Hepatocyte (in vitro differentiated cells): ENCODE measurements around the gene OR2M3. TPM values are rescaled to one million over a fixed set of nuclear protein-coding genes. Genes with fewer than 3 reads are reported as not detected.
"Not testable (repeated sequence)": the region's sequence is repeated elsewhere in the genome, so short reads cannot be mapped to it uniquely, and the experiment has no call there.

Experiments used
- DNase-seq: peaks from one replicate; pipeline ENCODE4 v3.0.0-alpha.2; 2016; ENCODE audit warnings: low spot score
- H2AFZ ChIP-seq: fragments of 200-600 bp; sonication (generic); 2 replicates; pipeline ENCODE4 v1.6.0; 2016; ENCODE audit warnings: antibody characterized with exemption, mild to moderate bottlenecking
- H3K27ac ChIP-seq: fragments of 200-600 bp; sonication (generic); 2 replicates; pipeline ENCODE4 v1.5.1; 2016; ENCODE audit warnings: mild to moderate bottlenecking
- H3K27me3 ChIP-seq: fragments of 200-600 bp; sonication (generic); 2 replicates; pipeline ENCODE4 v1.6.1; 2016
- H3K36me3 ChIP-seq: fragments of 200-600 bp; sonication (generic); replicated peaks from 2 replicates; pipeline ENCODE4 v1.5.1; 2016; ENCODE audit warnings: low read depth; ENCODE audit not compliant: insufficient read depth
- H3K4me1 ChIP-seq: fragments of 200-600 bp; sonication (generic); 2 replicates; pipeline ENCODE4 v1.5.1; 2016; ENCODE audit warnings: mild to moderate bottlenecking, moderate library complexity; ENCODE audit not compliant: insufficient read depth
- H3K4me2 ChIP-seq: fragments of 200-600 bp; sonication (generic); 2 replicates; pipeline ENCODE4 v1.6.0; 2016
- H3K4me3 ChIP-seq: fragments of 200-600 bp; sonication (generic); 2 replicates; pipeline ENCODE4 v1.5.1; 2016; ENCODE audit warnings: mild to moderate bottlenecking
- H3K79me2 ChIP-seq: fragments of 200-600 bp; sonication (generic); 2 replicates; pipeline ENCODE4 v1.6.0; 2017; ENCODE audit warnings: mild to moderate bottlenecking
- H3K9me2 ChIP-seq: fragments of 200-600 bp; sonication (generic); replicated peaks from 2 replicates; pipeline ENCODE4 v1.6.0; 2017; ENCODE audit warnings: mild to moderate bottlenecking; ENCODE audit not compliant: insufficient read depth
- H3K9me3 ChIP-seq: fragments of 200-600 bp; sonication (generic); 2 replicates; pipeline ENCODE4 v1.5.1; 2016; ENCODE audit warnings: low read depth, mild to moderate bottlenecking
- H4K20me1 ChIP-seq: fragments of 200-600 bp; sonication (generic); 2 replicates; pipeline ENCODE4 v1.6.0; 2016; ENCODE audit warnings: mild to moderate bottlenecking; ENCODE audit not compliant: insufficient read depth, poor library complexity, severe bottlenecking
- CTCF ChIP-seq: fragments of 200-600 bp; sonication (generic); IDR thresholded peaks from 2 replicates; pipeline ENCODE4 v1.5.1; 2016; ENCODE audit warnings: antibody characterized with exemption, mild to moderate bottlenecking; ENCODE audit not compliant: poor library complexity
- EZH2 ChIP-seq: fragments of 200-600 bp; sonication (generic); IDR thresholded peaks from 2 replicates; pipeline ENCODE4 v1.6.1; 2016; ENCODE audit warnings: antibody characterized with exemption, mild to moderate bottlenecking, borderline replicate concordance
- EZH2phosphoT487 ChIP-seq: fragments of 200-600 bp; sonication (generic); IDR thresholded peaks from one replicate; pipeline ENCODE4 v1.6.1; 2018; ENCODE audit warnings: antibody characterized with exemption, mild to moderate bottlenecking, low read depth, moderate library complexity; ENCODE audit not compliant: unreplicated experiment, severe bottlenecking
- WGBS: methylation state at CpG from one replicate; pipeline ENCODE4 v1.1.6; 2016; ENCODE audit warnings: low lambda C conversion rate; ENCODE audit errors: missing lambda C conversion rate; 5-methylcytosine and 5-hydroxymethylcytosine counted together
- polyA plus RNA-seq: library from polyadenylated mRNA; unstranded; fragments of >200 nt; fragmentation: Nextera tagmentation; extraction: Ambion mirVana; gene quantifications from 2 replicates; pipeline ENCODE4 v1.2.1, GENCODE V29; 2016
- total RNA-seq: library from RNA; depleted of rRNA; stranded (reverse); fragments of >200 nt; gene quantifications from 2 replicates; pipeline ENCODE4 v1.2.3, GENCODE V29; 2014

Gene OR2M3
- total and polyA plus RNA-seq, 2 experiments from 2014 or later: not detected

DNA sequence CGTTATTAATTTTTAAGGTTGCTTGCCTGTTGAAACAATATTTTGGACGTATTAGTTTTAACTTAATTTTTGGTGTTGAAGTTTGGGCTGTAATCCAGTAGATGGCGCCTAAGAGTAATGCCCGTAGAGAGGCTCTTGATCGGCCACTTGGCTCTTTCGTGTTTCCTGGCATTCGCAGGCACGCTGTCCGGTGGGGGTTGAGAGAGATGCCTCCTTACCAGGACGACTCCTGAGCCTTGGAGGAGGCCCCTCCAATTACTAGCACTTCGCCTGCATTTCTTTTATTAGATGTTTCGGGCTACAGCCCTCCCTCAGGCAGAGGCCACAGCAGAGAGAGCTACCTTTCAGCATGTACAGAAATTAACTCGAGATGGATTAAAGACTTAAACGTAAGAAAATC is 46.1 kb downstream of the OR2M3 start:
- WGBS: 42% methylated on average over 14 of the region's 14 CpGs
- H3K4me3 ChIP-seq: no peak overlapping the region
- no peaks in the 10 kb centered on the region for H3K9me2 ChIP-seq
- no peak for DNase-seq
- H3K79me2 ChIP-seq: no peaks in the 10 kb centered on the region
- no peak overlapping the region for H3K4me2 ChIP-seq
- no peaks in the 10 kb centered on the region for H4K20me1 ChIP-seq
- TF ChIP-seq EZH2phosphoT487: no peak
- no peak for TF ChIP-seq EZH2
- TF ChIP-seq CTCF: no peak
- H3K9me3 ChIP-seq: no peaks in the 10 kb centered on the region
- no peaks in the 10 kb centered on the region for H3K4me1 ChIP-seq
- no peaks in the 10 kb centered on the region for H3K27me3 ChIP-seq
- no peak overlapping the region for H2AFZ ChIP-seq
- no peak overlapping the region for H3K27ac ChIP-seq
- no peaks in the 10 kb centered on the region for H3K36me3 ChIP-seq

- H4K20me1 ChIP-seq, H3K36me3 ChIP-seq, H3K27me3 ChIP-seq, H2AFZ ChIP-seq, H3K4me2 ChIP-seq, H3K4me1 ChIP-seq, H3K27ac ChIP-seq, H3K9me2 ChIP-seq, DNase-seq, H3K9me3 ChIP-seq, H3K79me2 ChIP-seq, H3K4me3 ChIP-seq: not testable (repeated sequence)
- WGBS: 44% methylated on average over 1 of the region's 1 CpG
Measured at GRCh38 chr1:248259309-248259708, 62.2 kb downstream of the OR2M3 start.

Other genes with a start within 250 kb of the OR2M3 start
- not detected in 2 replicates for gene OR2L8, start 248.4 kb upstream of the OR2M3 start, total RNA-seq
- not detected in 2 replicates for gene OR2L8, start 248.4 kb upstream of the OR2M3 start, polyA plus RNA-seq
- gene OR2AK2, start 232.0 kb upstream of the OR2M3 start, total RNA-seq: not detected in 2 replicates
- not detected in 2 replicates for gene OR2AK2, start 232.0 kb upstream of the OR2M3 start, polyA plus RNA-seq
- gene OR2L5, start 183.6 kb upstream of the OR2M3 start, total RNA-seq: not detected in 2 replicates
- not detected in 2 replicates for gene OR2L5, start 183.6 kb upstream of the OR2M3 start, polyA plus RNA-seq
- gene OR2L2, start 167.2 kb upstream of the OR2M3 start, total RNA-seq: not detected in 2 replicates
- 0.06 and 0.09 TPM in 2 replicates for gene OR2L2, start 167.2 kb upstream of the OR2M3 start, polyA plus RNA-seq
- not detected in 2 replicates for gene OR2L3, start 150.4 kb upstream of the OR2M3 start, total RNA-seq
- gene OR2L3, start 150.4 kb upstream of the OR2M3 start, polyA plus RNA-seq: not detected in 2 replicates
- not detected in 2 replicates for gene OR2L13, start 102.1 kb upstream of the OR2M3 start, total RNA-seq
- gene OR2L13, start 102.1 kb upstream of the OR2M3 start, polyA plus RNA-seq: not detected in 2 replicates
- gene OR2M5, start 52.1 kb upstream of the OR2M3 start, total RNA-seq: not detected in 2 replicates
- gene OR2M5, start 52.1 kb upstream of the OR2M3 start, polyA plus RNA-seq: not detected in 2 replicates
- not detected in 2 replicates for gene OR2M2, start 22.4 kb upstream of the OR2M3 start, total RNA-seq
- not detected in 2 replicates for gene OR2M2, start 22.4 kb upstream of the OR2M3 start, polyA plus RNA-seq
- gene OR2M4, start 34.2 kb downstream of the OR2M3 start, total RNA-seq: not detected in 2 replicates
- gene OR2M4, start 34.2 kb downstream of the OR2M3 start, polyA plus RNA-seq: not detected in 2 replicates
- not detected in 2 replicates for gene OR2T33, start 80.7 kb downstream of the OR2M3 start, total RNA-seq
- not detected in 2 replicates for gene OR2T33, start 80.7 kb downstream of the OR2M3 start, polyA plus RNA-seq
- gene OR2T12, start 106.2 kb downstream of the OR2M3 start, total RNA-seq: not detected in 2 replicates
- not detected in 2 replicates for gene OR2T12, start 106.2 kb downstream of the OR2M3 start, polyA plus RNA-seq
- gene OR2M7, start 127.3 kb downstream of the OR2M3 start, total RNA-seq: not detected in 2 replicates
- gene OR2M7, start 127.3 kb downstream of the OR2M3 start, polyA plus RNA-seq: not detected in 2 replicates
- gene OR14C36, start 151.5 kb downstream of the OR2M3 start, total RNA-seq: not detected in 2 replicates
- gene OR14C36, start 151.5 kb downstream of the OR2M3 start, polyA plus RNA-seq: not detected in 2 replicates
- gene OR2T4, start 164.4 kb downstream of the OR2M3 start, total RNA-seq: not detected in 2 replicates
- not detected in 2 replicates for gene OR2T4, start 164.4 kb downstream of the OR2M3 start, polyA plus RNA-seq
- gene OR2T6, start 178.5 kb downstream of the OR2M3 start, total RNA-seq: not detected in 2 replicates
- not detected in 2 replicates for gene OR2T6, start 178.5 kb downstream of the OR2M3 start, polyA plus RNA-seq
- not detected in 2 replicates for gene OR2T1, start 205.8 kb downstream of the OR2M3 start, total RNA-seq
- gene OR2T1, start 205.8 kb downstream of the OR2M3 start, polyA plus RNA-seq: not detected in 2 replicates
- not detected in 2 replicates for gene OR2T2, start 248.4 kb downstream of the OR2M3 start, total RNA-seq
- gene OR2T2, start 248.4 kb downstream of the OR2M3 start, polyA plus RNA-seq: not detected in 2 replicates